ENCODE results near the gene SLC25A34.

DNA sequence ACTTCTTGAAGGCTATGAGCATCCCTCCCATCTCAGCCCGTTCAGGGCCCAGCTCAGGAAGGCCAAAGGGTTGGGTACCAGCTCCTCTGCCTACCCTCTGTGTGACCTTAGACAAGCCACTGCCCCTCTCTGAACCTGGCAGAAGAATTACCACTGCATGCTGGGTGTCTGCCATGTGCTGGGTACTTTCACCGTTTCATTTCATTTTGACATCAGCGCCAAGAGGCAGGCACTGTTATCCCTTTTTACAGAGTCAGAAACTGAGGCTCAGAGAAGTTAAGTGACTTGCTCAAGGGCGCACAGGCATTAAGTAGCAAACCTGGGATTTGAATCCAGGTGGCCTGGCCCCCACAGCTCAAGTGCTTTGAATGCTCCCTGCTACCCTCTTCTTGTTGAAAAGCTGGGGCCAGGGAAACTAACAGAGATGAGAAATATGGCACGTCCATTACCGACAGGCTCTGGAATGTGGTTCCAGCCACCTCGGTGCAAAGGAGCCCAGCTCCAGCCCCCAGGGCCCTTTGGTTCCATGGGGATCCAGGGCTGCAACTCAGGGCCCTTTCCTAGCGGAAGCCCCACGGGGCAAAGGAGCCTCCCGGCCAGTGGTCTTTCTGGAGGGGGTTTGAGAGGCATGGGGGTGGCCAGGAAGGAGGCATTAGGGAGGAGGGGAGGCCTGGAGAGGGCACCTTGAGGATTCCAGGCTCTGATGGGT is 12.8 kb downstream of the SLC25A34 start:
- TF ChIP-seq, protein P1, sequence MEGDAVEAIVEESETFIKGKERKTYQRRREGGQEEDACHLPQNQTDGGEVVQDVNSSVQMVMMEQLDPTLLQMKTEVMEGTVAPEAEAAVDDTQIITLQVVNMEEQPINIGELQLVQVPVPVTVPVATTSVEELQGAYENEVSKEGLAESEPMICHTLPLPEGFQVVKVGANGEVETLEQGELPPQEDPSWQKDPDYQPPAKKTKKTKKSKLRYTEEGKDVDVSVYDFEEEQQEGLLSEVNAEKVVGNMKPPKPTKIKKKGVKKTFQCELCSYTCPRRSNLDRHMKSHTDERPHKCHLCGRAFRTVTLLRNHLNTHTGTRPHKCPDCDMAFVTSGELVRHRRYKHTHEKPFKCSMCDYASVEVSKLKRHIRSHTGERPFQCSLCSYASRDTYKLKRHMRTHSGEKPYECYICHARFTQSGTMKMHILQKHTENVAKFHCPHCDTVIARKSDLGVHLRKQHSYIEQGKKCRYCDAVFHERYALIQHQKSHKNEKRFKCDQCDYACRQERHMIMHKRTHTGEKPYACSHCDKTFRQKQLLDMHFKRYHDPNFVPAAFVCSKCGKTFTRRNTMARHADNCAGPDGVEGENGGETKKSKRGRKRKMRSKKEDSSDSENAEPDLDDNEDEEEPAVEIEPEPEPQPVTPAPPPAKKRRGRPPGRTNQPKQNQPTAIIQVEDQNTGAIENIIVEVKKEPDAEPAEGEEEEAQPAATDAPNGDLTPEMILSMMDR (IDR thresholded peaks at IDR 0.05) = no peak
- no peak for TF ChIP-seq POLR2A (IDR thresholded peaks at IDR 0.05)

All from lower leg skin (tissue), 3 donors.